ENCODE measurements around the gene NDUFB10. TPM values are rescaled to one million over a fixed set of nuclear protein-coding genes. Genes with fewer than 3 reads are reported as not detected.

Gene NDUFB10
- total RNA-seq, 1 donor from 2014 or later, result 128 TPM

DNA sequence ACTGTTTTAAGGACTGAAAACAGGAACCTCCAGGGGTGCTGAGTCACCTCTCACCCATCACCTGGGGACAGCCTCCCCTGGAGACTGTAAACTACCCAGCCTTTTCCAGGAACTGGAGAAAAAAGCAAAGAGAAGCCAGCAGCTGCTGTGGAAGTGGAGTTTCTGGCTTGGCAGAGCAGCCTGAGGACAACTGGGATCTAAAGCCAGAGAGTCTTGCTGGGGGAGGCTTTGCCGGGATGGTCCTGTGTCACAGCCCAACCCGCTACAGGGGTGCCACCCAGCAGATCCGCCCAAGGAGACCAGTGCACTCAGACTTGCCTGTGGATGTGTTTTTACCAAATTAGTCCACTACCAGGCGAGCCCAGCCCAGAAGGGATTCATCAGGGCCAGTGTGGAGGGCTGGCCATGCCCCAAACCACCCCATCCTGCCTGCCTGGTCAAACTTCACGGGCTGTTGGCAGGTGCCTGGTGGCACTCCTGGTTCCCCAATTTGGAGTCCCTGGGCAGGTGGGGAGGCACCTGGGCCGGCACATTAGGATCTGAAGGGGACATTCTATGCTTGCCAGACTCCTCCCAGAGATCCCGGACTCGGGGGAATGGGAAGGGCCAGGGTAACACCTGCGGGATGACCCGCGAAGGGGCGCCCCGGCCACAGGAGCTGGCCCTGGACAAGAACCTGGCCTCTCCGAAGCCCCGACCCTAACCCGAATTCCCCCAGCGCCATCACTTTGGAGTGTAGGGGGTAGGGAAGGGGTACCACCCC is 17.1 kb upstream of the NDUFB10 start:
- no peak overlapping the region for H3K27ac Mint-ChIP-seq (ENCODE audit: unreplicated experiment)
- H3K36me3 Mint-ChIP-seq (ENCODE audit: low read depth), result no peaks in the 10 kb centered on the region
- H3K9me3 Mint-ChIP-seq, result no peaks in the 10 kb centered on the region
- H3K27me3 Mint-ChIP-seq (ENCODE audit: low read depth), result no peaks in the 10 kb centered on the region
- H3K4me3 Mint-ChIP-seq, result peak overlapping the region; percentile 90
- no peak for TF ChIP-seq CTCF (conservative IDR thresholded peaks at IDR 0.05)
- peaks cover 14% of the 10 kb centered on the region for H3K4me1 Mint-ChIP-seq
- DNase-seq (ENCODE audit: low read depth, low spot score), result no peak

- Mint-ChIP-seq H3K4me1 (peaks cover 14% of the 10 kb centered on the region), H3K36me3 (ENCODE audit: low read depth) (no peaks in the 10 kb centered on the region), H3K27ac (ENCODE audit: unreplicated experiment) (peak within 1 kb of the TSS; percentile 92)
Observed at GRCh38 chr16:1942810-1943726, 16.3 kb upstream of the NDUFB10 start, which contains the start of gene MSRB1. Gene MSRB1, minus strand, starts transcription at chr16:1943199. Its CDS starts 43 bp downstream, at chr16:1943156.

GRCh38 chr16:1944612-1945199 is 14.6 kb upstream of the NDUFB10 start:
- DNase-seq (ENCODE audit: low read depth, low spot score), result no peak
- H3K36me3 Mint-ChIP-seq (ENCODE audit: low read depth), result no peaks in the 10 kb centered on the region
- H3K27me3 Mint-ChIP-seq (ENCODE audit: low read depth), result no peaks in the 10 kb centered on the region
- peak overlapping the region; percentile 90 for H3K4me3 Mint-ChIP-seq
- no peaks in the 10 kb centered on the region for H3K9me3 Mint-ChIP-seq
- H3K4me1 Mint-ChIP-seq, result peaks cover 14% of the 10 kb centered on the region
- no peak for TF ChIP-seq CTCF (conservative IDR thresholded peaks at IDR 0.05)
- H3K27ac Mint-ChIP-seq (ENCODE audit: unreplicated experiment), result no peak overlapping the region

More at GRCh38 chr16:1942810-1943726, 16.3 kb upstream of the NDUFB10 start, which contains the start of gene MSRB1:
- H3K4me3 Mint-ChIP-seq, result peak within 1 kb of the TSS; percentile 90
- no peaks in the 10 kb centered on the region for H3K9me3 Mint-ChIP-seq
- DNase-seq (ENCODE audit: low read depth, low spot score), result peak; percentile 100
- TF ChIP-seq CTCF (conservative IDR thresholded peaks at IDR 0.05), result no peak
- H3K27me3 Mint-ChIP-seq (ENCODE audit: low read depth), result no peaks in the 10 kb centered on the region

DNA sequence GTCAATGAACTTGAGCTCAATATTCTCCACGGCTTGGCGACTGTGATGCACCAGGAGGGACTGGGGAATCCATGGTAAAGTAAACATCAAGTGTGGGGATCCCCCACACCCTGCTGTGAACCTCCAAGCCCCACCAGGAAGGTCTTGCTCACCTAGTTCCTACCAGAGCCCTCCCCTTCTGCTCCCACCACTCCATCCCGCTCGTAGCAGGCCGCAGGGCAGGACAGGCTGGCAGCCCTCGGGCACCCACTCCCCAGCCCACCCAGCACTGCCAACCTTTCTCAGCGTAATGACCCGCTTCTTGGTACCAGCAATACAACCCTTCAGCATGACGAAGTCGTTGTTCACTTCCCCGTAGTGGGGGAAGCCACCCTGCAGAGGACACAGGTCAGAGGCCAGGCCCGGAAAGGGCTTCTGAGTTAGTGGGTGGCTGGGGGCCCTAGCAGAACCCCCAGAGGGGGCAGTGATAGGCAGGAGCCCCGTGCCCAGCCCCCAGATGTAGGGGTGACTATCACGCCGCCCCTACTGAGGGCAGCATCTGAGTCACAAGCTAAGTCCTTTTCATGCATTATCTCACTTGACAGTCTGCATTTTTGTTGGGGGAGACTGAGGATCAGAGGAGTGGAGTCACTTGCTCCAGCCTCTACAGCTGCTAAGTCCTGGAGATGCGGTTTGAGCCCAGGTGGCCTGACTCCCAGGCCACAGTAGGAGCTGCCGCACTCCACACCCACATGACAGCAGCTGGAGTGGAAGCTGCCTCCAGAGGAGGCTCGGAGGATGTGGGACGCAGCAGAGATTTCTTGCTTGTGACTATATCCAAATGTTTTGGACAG is 13.6 kb upstream of the NDUFB10 start:
- Mint-ChIP-seq H3K27me3 (ENCODE audit: low read depth) (no peaks in the 10 kb centered on the region), H3K4me1 (peaks cover 14% of the 10 kb centered on the region), H3K36me3 (ENCODE audit: low read depth) (no peaks in the 10 kb centered on the region), H3K27ac (ENCODE audit: unreplicated experiment) (no peak overlapping the region), H3K9me3 (no peaks in the 10 kb centered on the region), H3K4me3 (no peak overlapping the region)
- no peak for DNase-seq (ENCODE audit: low read depth, low spot score)
- no peak for TF ChIP-seq CTCF (conservative IDR thresholded peaks at IDR 0.05)

All from neural crest cell (in vitro differentiated cells).